Measurements from ENCODE around the gene EPHA1. TPM values are rescaled to one million over a fixed set of nuclear protein-coding genes. Genes with fewer than 3 reads are reported as not detected.

Gene EPHA1
- total RNA-seq, 4 donors from 2014 or later = 0.87 to 3.6 TPM; not detected in 2

- no peaks in the 10 kb centered on the region for H3K9me3 ChIP-seq
- H3K4me3 ChIP-seq = no peak overlapping the region
- H3K27ac ChIP-seq = no peak overlapping the region
- H3K36me3 ChIP-seq = no peaks in the 10 kb centered on the region
- no peak for DNase-seq (ENCODE audit: low spot score in 2 of 2)
- WGBS, 2 donors = 55 to 72% methylated on average over 5 of the region's 5 CpGs
- H3K27me3 ChIP-seq = peaks cover 0 to 10% of the 10 kb centered on the region in 2 donors
- no peak for TF ChIP-seq POLR2A (IDR thresholded peaks at IDR 0.05)
- TF ChIP-seq EP300 (IDR thresholded peaks at IDR 0.05) = no peak
- no peak for TF ChIP-seq CTCF (IDR thresholded peaks at IDR 0.05)
- peaks cover 0 to 6% (median 0%) of the 10 kb centered on the region in 4 donors for H3K4me1 ChIP-seq
Observed at GRCh38 chr7:143347950-143348349, 60.7 kb downstream of the EPHA1 start.

DNA sequence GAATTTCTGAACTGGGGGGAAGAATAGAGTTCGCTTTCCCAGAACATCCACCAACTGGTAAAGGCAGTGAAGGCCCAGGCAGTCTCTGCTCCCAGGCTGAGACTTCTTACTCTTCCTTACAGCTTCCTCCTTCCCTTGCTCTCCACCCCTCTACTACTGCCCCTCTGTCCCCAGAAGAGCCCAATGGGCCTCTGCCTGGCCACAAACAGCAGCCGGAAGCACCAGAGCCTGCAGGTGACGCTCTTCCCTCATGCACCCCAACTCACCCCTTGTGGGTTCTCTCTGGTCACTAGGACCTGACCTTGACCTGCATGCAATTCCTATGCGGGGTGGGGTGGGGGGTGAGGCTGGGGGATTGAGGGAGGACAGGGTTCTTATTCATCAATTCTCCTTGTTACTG lies 62.6 kb downstream of the EPHA1 start:
- 75 to 87% methylated on average over 4 of the region's 4 CpGs for WGBS, 2 donors
- Histone ChIP-seq H3K36me3 (no peaks in the 10 kb centered on the region), H3K27me3 (peaks cover 0 to 8% of the 10 kb centered on the region in 2 donors), H3K27ac (no peak overlapping the region), H3K4me3 (no peak overlapping the region), H3K9me3 (no peaks in the 10 kb centered on the region), H3K4me1 (peaks cover 0 to 6% (median 0%) of the 10 kb centered on the region in 4 donors)
- no peak for DNase-seq (ENCODE audit: low spot score in 2 of 2)
- TF ChIP-seq CTCF (IDR thresholded peaks at IDR 0.05) = no peak
- TF ChIP-seq POLR2A (IDR thresholded peaks at IDR 0.05) = no peak
- no peak for TF ChIP-seq EP300 (IDR thresholded peaks at IDR 0.05)

DNA sequence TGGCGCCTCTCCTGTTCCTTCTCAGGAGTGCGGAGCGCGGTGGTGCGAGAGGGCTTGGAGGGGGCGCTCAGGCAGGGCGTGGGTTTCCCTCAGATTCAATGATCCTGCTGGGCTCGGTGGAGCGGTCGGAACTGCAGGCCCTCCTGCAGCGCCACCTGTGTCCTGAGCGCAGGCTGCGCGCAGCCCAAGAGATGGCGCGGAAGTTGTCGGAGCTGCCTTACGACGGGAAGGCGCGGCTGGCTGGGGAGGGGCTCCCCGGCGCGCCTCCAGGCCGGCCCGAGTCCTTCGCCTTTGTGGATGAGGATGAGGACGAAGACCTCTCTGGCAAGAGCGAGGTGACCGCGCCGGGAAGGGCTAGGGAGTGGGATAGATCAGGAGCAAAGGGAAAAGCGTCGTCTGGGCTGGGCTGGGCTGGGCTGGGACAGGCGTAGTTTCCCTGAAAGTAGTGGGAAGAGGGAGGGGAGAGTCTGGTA lies 63.2 kb downstream of the EPHA1 start:
- peaks cover 0 to 6% of the 10 kb centered on the region in 2 donors for H3K27me3 ChIP-seq
- DNase-seq (ENCODE audit: low spot score in 2 of 2) = no peak
- H3K4me1 ChIP-seq = peaks cover 0 to 6% (median 0%) of the 10 kb centered on the region in 4 donors
- 8 to 9% methylated on average over 30 to 34 of the region's 35 CpGs for WGBS, 2 donors
- H3K4me3 ChIP-seq = peak overlapping the region in 3 of 4 donors; percentile 3 to 15 (median 15)
- no peak overlapping the region for H3K27ac ChIP-seq
- H3K36me3 ChIP-seq = no peaks in the 10 kb centered on the region
- TF ChIP-seq CTCF (IDR thresholded peaks at IDR 0.05) (peak; percentile 23 to 48 (median 36)), EP300 (IDR thresholded peaks at IDR 0.05) (no peak)
- no peaks in the 10 kb centered on the region for H3K9me3 ChIP-seq

- DNase-seq (ENCODE audit: low spot score in 2 of 2) = no peak
- H3K9me3 ChIP-seq = no peaks in the 10 kb centered on the region
- WGBS, 2 donors = 90 to 93% methylated on average over 3 of the region's 3 CpGs
Observed at GRCh38 chr7:143343596-143343995, 65.1 kb downstream of the EPHA1 start.

DNA sequence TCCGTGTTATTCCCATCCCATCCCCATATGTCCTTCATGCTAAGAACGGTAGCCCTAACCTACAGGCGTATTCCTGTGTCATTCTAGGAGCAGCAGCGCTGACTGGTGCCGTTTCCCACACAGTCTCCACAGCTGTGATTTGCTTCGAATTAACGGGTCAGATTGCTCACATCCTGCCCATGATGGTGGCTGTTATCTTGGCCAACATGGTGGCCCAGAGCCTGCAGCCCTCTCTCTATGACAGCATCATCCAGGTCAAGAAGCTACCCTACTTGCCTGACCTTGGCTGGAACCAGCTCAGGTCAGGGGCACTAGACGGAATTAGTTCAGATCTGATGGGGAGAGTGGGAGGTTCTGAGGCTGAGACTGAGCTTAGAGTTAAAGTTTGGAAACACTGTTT lies 66.8 kb downstream of the EPHA1 start:
- H3K9me3 ChIP-seq = no peaks in the 10 kb centered on the region
- WGBS, 2 donors = 94% methylated on average over 8 of the region's 8 CpGs
- H3K4me1 ChIP-seq = peaks cover 0 to 6% (median 0%) of the 10 kb centered on the region in 4 donors
- H3K27ac ChIP-seq = no peak overlapping the region
- H3K27me3 ChIP-seq = peaks cover 0 to 6% of the 10 kb centered on the region in 2 donors
- TF ChIP-seq POLR2A (IDR thresholded peaks at IDR 0.05) = no peak
- no peak for TF ChIP-seq CTCF (IDR thresholded peaks at IDR 0.05)
- no peak for TF ChIP-seq EP300 (IDR thresholded peaks at IDR 0.05)
- no peak overlapping the region for H3K4me3 ChIP-seq
- DNase-seq (ENCODE audit: low spot score in 2 of 2) = no peak
- H3K36me3 ChIP-seq = no peaks in the 10 kb centered on the region

More at GRCh38 chr7:143343596-143343995, 65.1 kb downstream of the EPHA1 start:
- Histone ChIP-seq H3K4me1 (peaks cover 0 to 6% (median 0%) of the 10 kb centered on the region in 4 donors), H3K27ac (no peak overlapping the region), H3K4me3 (no peak overlapping the region), H3K36me3 (no peaks in the 10 kb centered on the region), H3K27me3 (peaks cover 0 to 6% of the 10 kb centered on the region in 2 donors)
- TF ChIP-seq CTCF (IDR thresholded peaks at IDR 0.05) (no peak), EP300 (IDR thresholded peaks at IDR 0.05) (no peak), POLR2A (IDR thresholded peaks at IDR 0.05) (no peak)

Small RNA genes lying within 50 kb of the gene (small RNA-seq; reads per million reads assigned to genes)
- not detected for gene MIR6892

Other genes with a start within 250 kb of the EPHA1 start
- gene TAS2R39, start 225.4 kb downstream of the EPHA1 start, total RNA-seq = not detected
- not detected for gene TAS2R40, start 186.8 kb downstream of the EPHA1 start, total RNA-seq
- 100 to 1,000 TPM; 149 to 202 (median 161) TPM for gene GSTK1, start 145.4 kb downstream of the EPHA1 start, total RNA-seq
- gene TMEM139, start 123.9 kb downstream of the EPHA1 start, total RNA-seq = 10 to 100 TPM in 1 of 4 donors, 1 to 10 TPM in 3; 2.1 to 12.0 (median 6.4) TPM
- gene CASP2, start 120.5 kb downstream of the EPHA1 start, total RNA-seq = 10 to 100 TPM; 18.4 to 25.2 (median 21.3) TPM
- gene CLCN1, start 92.7 kb downstream of the EPHA1 start, total RNA-seq = not detected
- 1 to 10 TPM; 1.2 to 9.0 (median 1.5) TPM for gene FAM131B, start 46.1 kb downstream of the EPHA1 start, total RNA-seq
- 10 to 100 TPM; 57.5 to 96.9 (median 72.7) TPM for gene ZYX, start 27.5 kb downstream of the EPHA1 start, total RNA-seq
- not detected for gene TAS2R60, start 34.6 kb upstream of the EPHA1 start, total RNA-seq
- not detected for gene TAS2R41, start 69.0 kb upstream of the EPHA1 start, total RNA-seq
- gene CTAGE15, start 162.9 kb upstream of the EPHA1 start, total RNA-seq = 1 to 10 TPM in 1 of 4 donors, under 1 TPM in 1, not detected in 2; 0.44 to 1.5 TPM
- gene TCAF2, start 212.1 kb upstream of the EPHA1 start, total RNA-seq = 1 to 10 TPM; 2.7 to 5.7 (median 4.3) TPM

Measured in tibial nerve (tissue), 4 donors.